ENCODE data around the gene MTREX. TPM values are rescaled to one million over a fixed set of nuclear protein-coding genes. Genes with fewer than 3 reads are reported as not detected.

The MTREX gene
- polyA plus RNA-seq, 3 donors: 15.4 to 20.7 (median 18.0) TPM

- H3K27ac ChIP-seq (ENCODE audit: low read depth, low read length): no peak overlapping the region
- WGBS, 3 donors: 55 to 75% (median 65%) methylated on average over 3 of the region's 3 CpGs
Observed at GRCh38 chr5:55410845-55411244, 103.1 kb downstream of the MTREX start.

GRCh38 chr5:55411876-55412275 is 104.1 kb downstream of the MTREX start:
- no peak overlapping the region for H3K27ac ChIP-seq (ENCODE audit: low read depth, low read length)
- 93 to 95% (median 94%) methylated on average over 1 of the region's 1 CpG for WGBS, 3 donors

GRCh38 chr5:55413644-55414043 is 105.9 kb downstream of the MTREX start:
- H3K27ac ChIP-seq (ENCODE audit: low read depth, low read length): no peak overlapping the region
- 83 to 93% (median 85%) methylated on average over 2 of the region's 2 CpGs for WGBS, 3 donors

- H3K27ac ChIP-seq (ENCODE audit: low read depth, low read length): no peak overlapping the region
Observed at GRCh38 chr5:55415071-55415470, 107.3 kb downstream of the MTREX start.

- H3K27ac ChIP-seq (ENCODE audit: low read depth, low read length): no peak overlapping the region
Observed at GRCh38 chr5:55416306-55416705, 108.5 kb downstream of the MTREX start.

GRCh38 chr5:55418994-55419968 is 111.5 kb downstream of the MTREX start:
- no peak overlapping the region for H3K27ac ChIP-seq (ENCODE audit: low read depth, low read length)

GRCh38 chr5:55421074-55421529 is 113.3 kb downstream of the MTREX start:
- 78 to 88% (median 84%) methylated on average over 4 of the region's 4 CpGs for whole genome bisulfite sequencing, 3 donors
- H3K27ac ChIP-seq (ENCODE audit: low read depth, low read length): no peak overlapping the region

GRCh38 chr5:55426455-55426854 is 118.7 kb downstream of the MTREX start:
- WGBS, 3 donors: 95 to 98% (median 97%) methylated on average over 4 of the region's 4 CpGs
- H3K27ac ChIP-seq (ENCODE audit: low read depth, low read length): no peak overlapping the region

GRCh38 chr5:55427157-55427556 is 119.4 kb downstream of the MTREX start:
- no peak overlapping the region for H3K27ac ChIP-seq (ENCODE audit: low read depth, low read length)

GRCh38 chr5:55429221-55429612 is 121.4 kb downstream of the MTREX start:
- 50 to 53% (median 52%) methylated on average over 2 of the region's 2 CpGs for whole genome bisulfite sequencing, 3 donors
- no peak overlapping the region for H3K27ac ChIP-seq (ENCODE audit: low read depth, low read length)

More at GRCh38 chr5:55427157-55427556, 119.4 kb downstream of the MTREX start:
- 87 to 95% (median 93%) methylated on average over 1 of the region's 1 CpG for WGBS, 3 donors

GRCh38 chr5:55429613-55430253 is 121.9 kb downstream of the MTREX start:
- 86 to 98% (median 95%) methylated on average over 9 of the region's 9 CpGs for WGBS, 3 donors
- H3K27ac ChIP-seq (ENCODE audit: low read depth, low read length): no peak overlapping the region

- 95 to 98% (median 97%) methylated on average over 4 of the region's 4 CpGs for WGBS, 3 donors
- H3K27ac ChIP-seq (ENCODE audit: low read depth, low read length): no peak overlapping the region
Observed at GRCh38 chr5:55432549-55432948, 124.8 kb downstream of the MTREX start.

- WGBS, 3 donors: 77 to 82% (median 82%) methylated on average over 1 of the region's 1 CpG
- no peak overlapping the region for H3K27ac ChIP-seq (ENCODE audit: low read depth, low read length)
Observed at GRCh38 chr5:55437452-55437851, 129.7 kb downstream of the MTREX start.

GRCh38 chr5:55437859-55438206 is 130.0 kb downstream of the MTREX start:
- H3K27ac ChIP-seq (ENCODE audit: low read depth, low read length): no peak overlapping the region
- WGBS, 3 donors: 86 to 95% (median 87%) methylated on average over 2 of the region's 2 CpGs

GRCh38 chr5:55438998-55439397 is 131.2 kb downstream of the MTREX start:
- no peak overlapping the region for H3K27ac ChIP-seq (ENCODE audit: low read depth, low read length)
- 78 to 97% (median 81%) methylated on average over 4 of the region's 4 CpGs for WGBS, 3 donors

GRCh38 chr5:55440188-55440646 is 132.4 kb downstream of the MTREX start:
- 66 to 86% (median 67%) methylated on average over 6 of the region's 6 CpGs for WGBS, 3 donors
- no peak overlapping the region for H3K27ac ChIP-seq (ENCODE audit: low read depth, low read length)

- WGBS, 3 donors: 79 to 87% (median 81%) methylated on average over 3 of the region's 3 CpGs
- no peak overlapping the region for H3K27ac ChIP-seq (ENCODE audit: low read depth, low read length)
Observed at GRCh38 chr5:55441107-55441771, 133.4 kb downstream of the MTREX start.

- 51 to 98% (median 97%) methylated on average over 1 of the region's 1 CpG for WGBS, 3 donors
- no peak overlapping the region for H3K27ac ChIP-seq (ENCODE audit: low read depth, low read length)
Observed at GRCh38 chr5:55441954-55442353, 134.2 kb downstream of the MTREX start.

GRCh38 chr5:55445791-55446190 is 138.0 kb downstream of the MTREX start:
- WGBS, 3 donors: 92 to 96% (median 95%) methylated on average over 3 of the region's 3 CpGs
- no peak overlapping the region for H3K27ac ChIP-seq (ENCODE audit: low read depth, low read length)
